WTC11 (cell line): ENCODE results near the gene ZCCHC14. TPM values are rescaled to one million over a fixed set of nuclear protein-coding genes. Genes with fewer than 3 reads are reported as not detected.
A peak's percentile ranks its signal among the peaks of the same experiment; 100 is the strongest.
"Not testable (repeated sequence)": the region's sequence is repeated elsewhere in the genome, so short reads cannot be mapped to it uniquely, and the experiment has no call there.

Source experiments
- ATAC-seq: fragments of 200-7000 bp; cut with Tn5 transposase; 2 replicates; pipeline ENCODE4 v1.10.0; 2021; ENCODE audit warnings: mild to moderate bottlenecking, moderate library complexity
- CTCF ChIA-PET: fragments of 300-600 bp; sonication (Branson Sonifier 250); formaldehyde crosslinking; loops from one replicate; lab custom pipeline; 2021; ENCODE audit warnings: antibody characterized with exemption; lab: Charles Lee
- POLR2A ChIA-PET: fragments of 350-600 bp; sonication (Branson Sonifier 250); formaldehyde crosslinking; loops from one replicate; lab custom pipeline; 2021; ENCODE audit warnings: antibody characterized with exemption; lab: Charles Lee
- DNase-seq: peaks from one replicate; pipeline ENCODE4 v3.0.0; 2021; ENCODE audit warnings: low spot score
- H3K27ac Mint-ChIP-seq: 2 replicates; pipeline ENCODE4 v1.8.0; 2021; ENCODE audit warnings: mixed read lengths
- H3K27me3 Mint-ChIP-seq: 2 replicates; pipeline ENCODE4 v1.8.0; 2021; ENCODE audit warnings: low read depth, mild to moderate bottlenecking, moderate library complexity, mixed read lengths
- H3K36me3 Mint-ChIP-seq: 2 replicates; pipeline ENCODE4 v1.8.0; 2021; ENCODE audit warnings: mixed read lengths
- H3K4me1 Mint-ChIP-seq: 2 replicates; pipeline ENCODE4 v1.8.0; 2022; ENCODE audit warnings: mixed read lengths
- H3K4me3 Mint-ChIP-seq: 2 replicates; pipeline ENCODE4 v1.8.0; 2021; ENCODE audit warnings: mild to moderate bottlenecking, moderate library complexity, mixed read lengths
- H3K9me3 Mint-ChIP-seq: 2 replicates; pipeline ENCODE4 v1.8.0; 2021; ENCODE audit warnings: mixed read lengths
- AR ChIP-seq: fragments of 250-450 bp; sonication (Bioruptor Pico); IDR thresholded peaks from 2 replicates; pipeline ENCODE4 v1.9.0; 2021; ENCODE audit warnings: mild to moderate bottlenecking
- CREM ChIP-seq: sonication (generic); formaldehyde crosslinking; IDR thresholded peaks from 2 replicates; pipeline ENCODE4 v1.8.1; 2022; ENCODE audit warnings: mild to moderate bottlenecking, missing genetic modification reagents, moderate library complexity
- E2F1 ChIP-seq: sonication (generic); formaldehyde crosslinking; IDR thresholded peaks from 2 replicates; pipeline ENCODE4 v1.8.0; 2022; ENCODE audit warnings: mild to moderate bottlenecking, missing genetic modification reagents
- ETV6 ChIP-seq: sonication (generic); formaldehyde crosslinking; IDR thresholded peaks from 2 replicates; pipeline ENCODE4 v1.8.1; 2022; ENCODE audit warnings: mild to moderate bottlenecking, missing genetic modification reagents
- GABPB1 ChIP-seq: sonication (generic); formaldehyde crosslinking; IDR thresholded peaks from 2 replicates; pipeline ENCODE4 v1.8.1; 2023; ENCODE audit warnings: mild to moderate bottlenecking, missing genetic modification reagents
- GTF2I ChIP-seq: fragments of 250-450 bp; sonication (Bioruptor Pico); conservative IDR thresholded peaks from 2 replicates; pipeline ENCODE4 v1.4.0; 2021; ENCODE audit warnings: mild to moderate bottlenecking
- IRF2 ChIP-seq: sonication (generic); formaldehyde crosslinking; IDR thresholded peaks from 2 replicates; pipeline ENCODE4 v1.8.0; 2022; ENCODE audit warnings: low read depth, missing genetic modification reagents, borderline replicate concordance
- KAT7 ChIP-seq: sonication (generic); formaldehyde crosslinking; IDR thresholded peaks from 2 replicates; pipeline ENCODE4 v1.8.1; 2023; ENCODE audit warnings: missing genetic modification reagents, mild to moderate bottlenecking, borderline replicate concordance
- NFE2L1 ChIP-seq: sonication (generic); formaldehyde crosslinking; IDR thresholded peaks from 2 replicates; pipeline ENCODE4 v1.8.1; 2023; ENCODE audit warnings: missing genetic modification reagents
- NR2C2 ChIP-seq: sonication (generic); formaldehyde crosslinking; IDR thresholded peaks from 2 replicates; pipeline ENCODE4 v1.8.0; 2022; ENCODE audit warnings: mild to moderate bottlenecking, missing genetic modification reagents
- NR3C1 ChIP-seq: sonication (generic); formaldehyde crosslinking; conservative IDR thresholded peaks from 2 replicates; pipeline ENCODE4 v1.8.1; 2023; ENCODE audit warnings: low read depth, mild to moderate bottlenecking, missing genetic modification reagents
- OVOL2 ChIP-seq: fragments of 250-450 bp; sonication (Bioruptor Pico); IDR thresholded peaks from 2 replicates; pipeline ENCODE4 v1.9.0; 2021; ENCODE audit warnings: mild to moderate bottlenecking, borderline replicate concordance
- PRRX2 ChIP-seq: fragments of 250-450 bp; sonication (Bioruptor Pico); IDR thresholded peaks from 2 replicates; pipeline ENCODE4 v1.8.0; 2021; ENCODE audit warnings: mild to moderate bottlenecking
- SMAD3 ChIP-seq: sonication (generic); formaldehyde crosslinking; IDR thresholded peaks from 2 replicates; pipeline ENCODE4 v1.8.0; 2022; ENCODE audit warnings: missing genetic modification reagents, mild to moderate bottlenecking, borderline replicate concordance
- SOX15 ChIP-seq: fragments of 250-450 bp; sonication (Bioruptor Pico); IDR thresholded peaks from 2 replicates; pipeline ENCODE4 v1.9.0; 2021; ENCODE audit warnings: mild to moderate bottlenecking
- STAT6 ChIP-seq: sonication (generic); formaldehyde crosslinking; conservative IDR thresholded peaks from 2 replicates; pipeline ENCODE4 v1.8.1; 2023; ENCODE audit warnings: mild to moderate bottlenecking, low read depth, missing genetic modification reagents, moderate library complexity
- USF2 ChIP-seq: sonication (generic); formaldehyde crosslinking; IDR thresholded peaks from 2 replicates; pipeline ENCODE4 v1.8.1; 2023; ENCODE audit warnings: mild to moderate bottlenecking, missing genetic modification reagents, moderate library complexity
- ZBTB21 ChIP-seq: sonication (generic); formaldehyde crosslinking; IDR thresholded peaks from 2 replicates; pipeline ENCODE4 v1.8.1; 2023; ENCODE audit warnings: mild to moderate bottlenecking, missing genetic modification reagents, borderline replicate concordance
- ZNF121 ChIP-seq: sonication (generic); formaldehyde crosslinking; IDR thresholded peaks from 2 replicates; pipeline ENCODE4 v1.8.0; 2023; ENCODE audit warnings: missing genetic modification reagents
- total RNA-seq: library from RNA; stranded (reverse); gene quantifications from 3 replicates; pipeline ENCODE4 v1.2.3, GENCODE V29; 2021

Gene ZCCHC14
- total RNA-seq, 1 experiment from 2014 or later = 33.8 TPM

- peak overlapping the region; percentile 91 for H3K27ac Mint-ChIP-seq
- DNase-seq (peak; percentile 59), ATAC-seq (peak; percentile 13)
- peaks cover 1% of the 10 kb centered on the region; the same call in 1 of the 2 replicates for H3K36me3 Mint-ChIP-seq
- TF ChIP-seq NR3C1 (no peak), STAT6 (CRISPR knock-in tag) (no peak), E2F1 (CRISPR knock-in tag) (no peak), NFE2L1 (CRISPR knock-in tag) (0 out of 2 replicates have a peak, but pooled peaks have one; percentile 4), SOX15 (no peak), KAT7 (0 out of 2 replicates have a peak, but pooled peaks have one; percentile 35)
- ChIA-PET CTCF (no interaction called here), POLR2A (no interaction called here)
- H3K27me3 Mint-ChIP-seq = peaks cover 3% of the 10 kb centered on the region; the same call in 1 of the 2 replicates
- peak overlapping the region; percentile 83 for H3K4me3 Mint-ChIP-seq
- H3K9me3 Mint-ChIP-seq = no peaks in the 10 kb centered on the region
- H3K4me1 Mint-ChIP-seq = peaks cover 44% of the 10 kb centered on the region
These were observed 101.4 kb downstream of the ZCCHC14 start for GRCh38 chr16:87391324-87391949.

- peaks cover 3% of the 10 kb centered on the region; the same call in 1 of the 2 replicates for H3K27me3 Mint-ChIP-seq
- TF ChIP-seq GTF2I (CRISPR knock-in tag) (peak; percentile 68; the same call in 1 of the 2 replicates), OVOL2 (no peak), SMAD3 (CRISPR knock-in tag) (no peak), ZNF121 (peak; percentile 99)
- H3K4me1 Mint-ChIP-seq = peaks cover 44% of the 10 kb centered on the region
- no peaks in the 10 kb centered on the region for H3K36me3 Mint-ChIP-seq
- ATAC-seq (no peak), DNase-seq (no peak)
- ChIA-PET CTCF (no interaction called here), POLR2A (no interaction called here)
- H3K27ac Mint-ChIP-seq = no peak overlapping the region
- H3K9me3 Mint-ChIP-seq = no peaks in the 10 kb centered on the region
- H3K4me3 Mint-ChIP-seq = peak overlapping the region; percentile 83
These were observed 102.0 kb downstream of the ZCCHC14 start for GRCh38 chr16:87390641-87391323.

GRCh38 chr16:87389914-87390313, 102.9 kb downstream of the ZCCHC14 start:
- H3K27ac Mint-ChIP-seq, CTCF ChIA-PET, H3K36me3 Mint-ChIP-seq, ATAC-seq, H3K9me3 Mint-ChIP-seq, POLR2A ChIA-PET, H3K4me3 Mint-ChIP-seq, H3K27me3 Mint-ChIP-seq, DNase-seq: not testable (repeated sequence)
- peaks cover 38% of the 10 kb centered on the region for H3K4me1 Mint-ChIP-seq

GRCh38 chr16:87389245-87389644, 103.6 kb downstream of the ZCCHC14 start:
- no peak for ATAC-seq
- no peaks in the 10 kb centered on the region for H3K9me3 Mint-ChIP-seq
- no peaks in the 10 kb centered on the region for H3K36me3 Mint-ChIP-seq
- CTCF ChIA-PET = no interaction called here
- no peak for DNase-seq
- peaks cover 3% of the 10 kb centered on the region; the same call in 1 of the 2 replicates for H3K27me3 Mint-ChIP-seq
- POLR2A ChIA-PET = no interaction called here
- H3K4me1 Mint-ChIP-seq = peaks cover 33% of the 10 kb centered on the region
- no peak overlapping the region for H3K27ac Mint-ChIP-seq
- H3K4me3 Mint-ChIP-seq = no peak overlapping the region
- TF ChIP-seq GABPB1 (CRISPR knock-in tag) = peak; percentile 65; the same call in 1 of the 2 replicates
- no peak for TF ChIP-seq ETV6

- Mint-ChIP-seq H3K9me3 (no peaks in the 10 kb centered on the region), H3K4me3 (peak overlapping the region; percentile 52), H3K36me3 (no peaks in the 10 kb centered on the region), H3K4me1 (peaks cover 28% of the 10 kb centered on the region), H3K27ac (peak overlapping the region; percentile 98), H3K27me3 (peaks cover 3% of the 10 kb centered on the region; the same call in 1 of the 2 replicates)
- CTCF ChIA-PET = interaction anchor here (1.1 to 1.6 kb wide), 4 partner anchors 74 to 248 kb away, joined by 4 to 5 read pairs (median 4); no protein-coding TSS in a partner anchor
- DNase-seq (no peak), ATAC-seq (no peak)
- POLR2A ChIA-PET = interaction anchor here (0.6 kb wide), 1 partner anchor 465 kb away, joined by 3 read pairs; no protein-coding TSS in a partner anchor
- no peak for TF ChIP-seq AR (CRISPR knock-in tag)
- TF ChIP-seq SMAD3 (CRISPR knock-in tag) = no peak
- no peak for TF ChIP-seq NR2C2 (CRISPR knock-in tag)
- TF ChIP-seq GTF2I (CRISPR knock-in tag) = no peak
- TF ChIP-seq IRF2 (CRISPR knock-in tag) = no peak
- no peak for TF ChIP-seq ZBTB21 (CRISPR knock-in tag)
- no peak for TF ChIP-seq PRRX2 (CRISPR knock-in tag)
- TF ChIP-seq USF2 (CRISPR knock-in tag) = no peak
- no peak for TF ChIP-seq CREM (CRISPR knock-in tag)
These were observed 104.0 kb downstream of the ZCCHC14 start for GRCh38 chr16:87388818-87389134.
